Activated CD8-positive, alpha-beta memory T cell treated with anti-CD3 and anti-CD28 coated beads, Interleukin-2, amount 10 ng/mL, durations not matched to agents 7 days and 5 days (primary cell): ENCODE measurements around the gene ACIN1. TPM values are rescaled to one million over a fixed set of nuclear protein-coding genes. Genes with fewer than 3 reads are reported as not detected.
"Not testable (repeated sequence)": the region's sequence is repeated elsewhere in the genome, so short reads cannot be mapped to it uniquely, and the experiment has no call there.

Experiments
- ATAC-seq: fragments of 150-1000 bp; cut with Tn5 transposase; one replicate; pipeline ENCODE4 v1.10.0; 2021; ENCODE audit warnings: moderate library complexity
- CTCF ChIA-PET: fragments of 350-600 bp; sonication (Branson Sonifier 250); formaldehyde crosslinking; loops from one replicate; lab custom pipeline; 2021; ENCODE audit warnings: antibody characterized with exemption; lab: Charles Lee
- DNase-seq: peaks from one replicate; pipeline ENCODE4 v3.0.0-alpha.2; 2020
- H3K27ac Mint-ChIP-seq: one replicate; pipeline ENCODE4 v1.8.0; 2021; ENCODE audit warnings: mild to moderate bottlenecking, mixed read lengths
- H3K27me3 Mint-ChIP-seq: one replicate; pipeline ENCODE4 v1.8.0; 2021; ENCODE audit warnings: mixed read lengths
- H3K36me3 Mint-ChIP-seq: one replicate; pipeline ENCODE4 v1.8.0; 2021; ENCODE audit warnings: mild to moderate bottlenecking, mixed read lengths
- H3K4me1 Mint-ChIP-seq: one replicate; pipeline ENCODE4 v1.8.0; 2021; ENCODE audit warnings: mixed read lengths
- H3K4me3 Mint-ChIP-seq: one replicate; pipeline ENCODE4 v1.8.0; 2021; ENCODE audit warnings: mild to moderate bottlenecking, moderate library complexity, mixed read lengths
- H3K9me3 Mint-ChIP-seq: one replicate; pipeline ENCODE4 v1.8.0; 2022; ENCODE audit warnings: low read depth, mixed read lengths
- total RNA-seq, 2 experiments: library from RNA; stranded (reverse); gene quantifications; one replicate each; pipeline ENCODE4 v1.2.3, GENCODE V29; 2021

The ACIN1 gene
- total RNA-seq, 2 experiments from 2014 or later, result 172 to 204 TPM

GRCh38 chr14:23025151-23025814 lies 69.7 kb downstream of the ACIN1 start:
- DNase-seq, result no peak
- Mint-ChIP-seq H3K36me3 (peaks cover 31% of the 10 kb centered on the region), H3K4me1 (peaks cover 25% of the 10 kb centered on the region), H3K27ac (peak overlapping the region; percentile 9), H3K9me3 (no peaks in the 10 kb centered on the region), H3K27me3 (no peaks in the 10 kb centered on the region), H3K4me3 (no peak overlapping the region)
- no peak for ATAC-seq
- CTCF ChIA-PET, result interaction anchor here (0.9 to 2.0 kb wide), 3 partner anchors 39 to 53 kb away, joined by 4 to 13 read pairs (median 5); no protein-coding TSS in a partner anchor

GRCh38 chr14:23024612-23025075 lies 70.3 kb downstream of the ACIN1 start:
- Mint-ChIP-seq H3K27ac (no peak overlapping the region), H3K4me1 (peaks cover 25% of the 10 kb centered on the region), H3K27me3 (no peaks in the 10 kb centered on the region), H3K36me3 (peaks cover 31% of the 10 kb centered on the region), H3K9me3 (no peaks in the 10 kb centered on the region), H3K4me3 (no peak overlapping the region)
- ATAC-seq (no peak), DNase-seq (no peak)
- CTCF ChIA-PET, result interaction anchor here (1.7 to 2.0 kb wide), 2 partner anchors 38 to 52 kb away, joined by 4 to 13 read pairs; no protein-coding TSS in a partner anchor

- Mint-ChIP-seq H3K36me3 (peaks cover 26% of the 10 kb centered on the region), H3K4me1 (peaks cover 17% of the 10 kb centered on the region), H3K4me3 (no peak overlapping the region), H3K27me3 (no peaks in the 10 kb centered on the region), H3K27ac (no peak overlapping the region), H3K9me3 (no peaks in the 10 kb centered on the region)
- no peak for DNase-seq
- ATAC-seq, result no peak
- CTCF ChIA-PET, result interaction anchor here (1.6 to 2.3 kb wide), 5 partner anchors 34 to 51 kb away, joined by 4 to 13 read pairs (median 5); partner anchors contain the start of gene CDH24
Observed at GRCh38 chr14:23023795-23024152, 71.2 kb downstream of the ACIN1 start.

GRCh38 chr14:23023022-23023794 lies 71.7 kb downstream of the ACIN1 start:
- Mint-ChIP-seq H3K4me3 (no peak overlapping the region), H3K36me3 (peaks cover 24% of the 10 kb centered on the region), H3K27ac (no peak overlapping the region), H3K9me3 (no peaks in the 10 kb centered on the region), H3K4me1 (peaks cover 14% of the 10 kb centered on the region), H3K27me3 (no peaks in the 10 kb centered on the region)
- no peak for ATAC-seq
- CTCF ChIA-PET, result interaction anchor here (1.2 to 2.3 kb wide), 7 partner anchors 17 to 51 kb away, joined by 3 to 13 read pairs (median 5); partner anchors contain the start of gene CDH24
- no peak for DNase-seq

GRCh38 chr14:23021889-23022442 lies 73.0 kb downstream of the ACIN1 start:
- no peak overlapping the region for H3K27ac Mint-ChIP-seq
- no peaks in the 10 kb centered on the region for H3K27me3 Mint-ChIP-seq
- H3K4me3 Mint-ChIP-seq, result no peak overlapping the region
- H3K4me1 Mint-ChIP-seq, result peaks cover 10% of the 10 kb centered on the region
- H3K36me3 Mint-ChIP-seq, result peaks cover 20% of the 10 kb centered on the region
- no peak for ATAC-seq
- no peaks in the 10 kb centered on the region for H3K9me3 Mint-ChIP-seq
- DNase-seq, result no peak
- CTCF ChIA-PET, result interaction anchor here (1.2 to 2.3 kb wide), 3 partner anchors 15 to 38 kb away, joined by 3 to 5 read pairs (median 5); no protein-coding TSS in a partner anchor

- Mint-ChIP-seq H3K27ac (no peak overlapping the region), H3K4me3 (no peak overlapping the region), H3K36me3 (peaks cover 20% of the 10 kb centered on the region), H3K27me3 (no peaks in the 10 kb centered on the region), H3K4me1 (peaks cover 10% of the 10 kb centered on the region), H3K9me3 (no peaks in the 10 kb centered on the region)
- DNase-seq (no peak), ATAC-seq (no peak)
- CTCF ChIA-PET, result interaction anchor here (1.2 to 2.3 kb wide), 3 partner anchors 15 to 38 kb away, joined by 3 to 5 read pairs (median 5); no protein-coding TSS in a partner anchor
Observed at GRCh38 chr14:23021434-23021833, 73.5 kb downstream of the ACIN1 start.

- no peaks in the 10 kb centered on the region for H3K27me3 Mint-ChIP-seq
- H3K27ac Mint-ChIP-seq, result no peak overlapping the region
- no peaks in the 10 kb centered on the region for H3K9me3 Mint-ChIP-seq
- peaks cover 8% of the 10 kb centered on the region for H3K4me1 Mint-ChIP-seq
- ATAC-seq (no peak), DNase-seq (no peak)
- no peak overlapping the region for H3K4me3 Mint-ChIP-seq
- CTCF ChIA-PET, result interaction anchor here (0.7 to 1.4 kb wide), 2 partner anchors 9 to 34 kb away, joined by 3 to 6 read pairs; no protein-coding TSS in a partner anchor
- peaks cover 12% of the 10 kb centered on the region for H3K36me3 Mint-ChIP-seq
Observed at GRCh38 chr14:23020143-23021128, 74.5 kb downstream of the ACIN1 start.

GRCh38 chr14:23018107-23018506 lies 76.8 kb downstream of the ACIN1 start:
- no peak for ATAC-seq
- H3K4me3 Mint-ChIP-seq, result no peak overlapping the region
- H3K4me1 Mint-ChIP-seq, result peaks cover 3% of the 10 kb centered on the region
- H3K36me3 Mint-ChIP-seq, result peaks cover 2% of the 10 kb centered on the region
- H3K27ac Mint-ChIP-seq, result no peak overlapping the region
- no peak for DNase-seq
- no peaks in the 10 kb centered on the region for H3K9me3 Mint-ChIP-seq
- CTCF ChIA-PET, result interaction anchor here (2.7 kb wide), 1 partner anchor 40 kb away, joined by 9 read pairs; no protein-coding TSS in a partner anchor
- no peaks in the 10 kb centered on the region for H3K27me3 Mint-ChIP-seq

GRCh38 chr14:23017091-23017490 lies 77.8 kb downstream of the ACIN1 start:
- ATAC-seq, result no peak
- no peak overlapping the region for H3K4me3 Mint-ChIP-seq
- no peak for DNase-seq
- H3K36me3 Mint-ChIP-seq, result peaks cover 2% of the 10 kb centered on the region
- no peak overlapping the region for H3K27ac Mint-ChIP-seq
- no peaks in the 10 kb centered on the region for H3K27me3 Mint-ChIP-seq
- H3K4me1 Mint-ChIP-seq, result peaks cover 3% of the 10 kb centered on the region
- H3K9me3 Mint-ChIP-seq, result no peaks in the 10 kb centered on the region
- CTCF ChIA-PET, result interaction anchor here (0.8 to 2.7 kb wide), 3 partner anchors 31 to 52 kb away, joined by 3 to 9 read pairs (median 7); no protein-coding TSS in a partner anchor

GRCh38 chr14:23015618-23016017 lies 79.3 kb downstream of the ACIN1 start:
- no peak overlapping the region for H3K4me3 Mint-ChIP-seq
- no peak overlapping the region for H3K27ac Mint-ChIP-seq
- H3K27me3 Mint-ChIP-seq, result no peaks in the 10 kb centered on the region
- DNase-seq (no peak), ATAC-seq (no peak)
- CTCF ChIA-PET, result interaction anchor here (1.1 to 2.4 kb wide), 3 partner anchors 9 to 39 kb away, joined by 3 to 11 read pairs (median 3); no protein-coding TSS in a partner anchor
- H3K9me3 Mint-ChIP-seq, result no peaks in the 10 kb centered on the region
- H3K4me1 Mint-ChIP-seq, result peaks cover 6% of the 10 kb centered on the region
- H3K36me3 Mint-ChIP-seq, result no peaks in the 10 kb centered on the region

GRCh38 chr14:23013749-23014054 lies 81.2 kb downstream of the ACIN1 start:
- H3K4me1 Mint-ChIP-seq, result peaks cover 17% of the 10 kb centered on the region
- H3K4me3 Mint-ChIP-seq, H3K36me3 Mint-ChIP-seq, DNase-seq, H3K27ac Mint-ChIP-seq, H3K27me3 Mint-ChIP-seq, H3K9me3 Mint-ChIP-seq, ATAC-seq: not testable (repeated sequence)
- CTCF ChIA-PET, result interaction anchor here (1.2 to 2.6 kb wide), 4 partner anchors 19 to 55 kb away, joined by 3 to 9 read pairs (median 4); partner anchors contain the start of gene CDH24
